GM12878 (cell line): ENCODE measurements around the gene ADAMTS2. TPM values are rescaled to one million over a fixed set of nuclear protein-coding genes. Genes with fewer than 3 reads are reported as not detected.

Experiments used
- ATAC-seq: fragments of 200-7000 bp; cut with Tn5 transposase; 3 replicates; pipeline ENCODE4 v1.9.1; 2020; ENCODE audit warnings: mild to moderate bottlenecking, moderate library complexity
- BruUV-seq: library from RNA; stranded (reverse); fragments of 400-500 nt; replicated peaks from 2 replicates; lab custom pipeline; 2021; lab: Mats Ljungman, UMichigan
- CTCF ChIA-PET: fragments of 300-600 bp; sonication (Branson Sonifier 250); formaldehyde crosslinking; extraction: SDS; loops from one replicate; lab custom pipeline; 2021; ENCODE audit warnings: inconsistent platforms; lab: Yijun Ruan, JAX
- POLR2A ChIA-PET: fragments of 350-600 bp; formaldehyde crosslinking; extraction: SDS; loops from one replicate; lab custom pipeline; 2021; ENCODE audit warnings: inconsistent platforms; lab: Charles Lee
- RAD21 ChIA-PET: fragments of 300-600 bp; sonication (Branson Sonifier 250); formaldehyde crosslinking; loops from one replicate; lab custom pipeline; 2023; ENCODE audit warnings: antibody characterized with exemption; ENCODE audit not compliant: unreplicated experiment; lab: Charles Lee
- SMC1A ChIA-PET: fragments of 300-600 bp; sonication (Branson Sonifier 250); formaldehyde crosslinking; loops from one replicate; lab custom pipeline; 2023; ENCODE audit not compliant: unreplicated experiment, uncharacterized antibody; lab: Charles Lee
- DNase-seq: peaks from one replicate; pipeline ENCODE4 v3.0.0-alpha.2; 2011; ENCODE audit warnings: low read depth, low spot score
- FAIRE-seq: peaks from 3 replicates; lab custom pipeline; 2011; peaks lifted over from hg19 to GRCh38; lab: Jason Lieb, UNC
- H2AFZ ChIP-seq: 2 replicates; pipeline ENCODE4 v1.6.0; 2011; ENCODE audit warnings: low read depth, low read length, control low read depth; ENCODE audit not compliant: control insufficient read depth
- H3K27ac ChIP-seq: 2 replicates; pipeline ENCODE4 v1.5.1; 2011; ENCODE audit warnings: control low read depth; ENCODE audit not compliant: control insufficient read depth, insufficient read depth
- H3K27me3 ChIP-seq, 2 experiments: replicated peaks in 1 of 2; 2 replicates each; pipeline versions ENCODE4 v1.6.0 to v1.6.1; 2011; ENCODE audit warnings: low read length in 1 of 2; ENCODE audit not compliant: control insufficient read depth in 2 of 2, insufficient read depth in 2 of 2
- H3K36me3 ChIP-seq, 2 experiments: 2 replicates each; pipeline ENCODE4 v1.5.1; 2011; ENCODE audit warnings: low read length in 1 of 2; ENCODE audit not compliant: control insufficient read depth in 2 of 2, insufficient read depth in 2 of 2
- H3K4me1 ChIP-seq: 2 replicates; pipeline ENCODE4 v1.6.1; 2011; ENCODE audit warnings: mild to moderate bottlenecking, low read length, moderate library complexity, mixed read lengths; ENCODE audit not compliant: control insufficient read depth, insufficient read depth
- H3K4me2 ChIP-seq: 2 replicates; pipeline ENCODE4 v1.6.0; 2011; ENCODE audit warnings: control low read depth; ENCODE audit not compliant: control insufficient read depth, insufficient read depth
- H3K4me3 ChIP-seq: fragments of 200-600 bp; sonication (generic); 2 replicates; pipeline ENCODE4 v1.5.1; 2016
- H3K79me2 ChIP-seq: 2 replicates; pipeline ENCODE4 v1.6.0; 2011; ENCODE audit warnings: low read length; ENCODE audit not compliant: control insufficient read depth, insufficient read depth
- H3K9ac ChIP-seq: 2 replicates; pipeline ENCODE4 v1.8.0; 2011; ENCODE audit warnings: low read length, control low read depth, mixed read lengths; ENCODE audit not compliant: control insufficient read depth, insufficient read depth
- H3K9me3 ChIP-seq: replicated peaks from 3 replicates; pipeline ENCODE4 v1.5.1; 2011; ENCODE audit warnings: mild to moderate bottlenecking, low read length; ENCODE audit not compliant: control insufficient read depth, insufficient read depth
- H4K20me1 ChIP-seq: 2 replicates; pipeline ENCODE4 v1.6.0; 2011; ENCODE audit not compliant: control insufficient read depth, insufficient read depth
- CHD4 ChIP-seq: fragments of 200-600 bp; sonication (generic); IDR thresholded peaks from 2 replicates; pipeline ENCODE4 v1.6.1; 2016; ENCODE audit warnings: mild to moderate bottlenecking
- GATAD2B ChIP-seq: fragments of 450-650 bp; conservative IDR thresholded peaks from 2 replicates; pipeline ENCODE4 v1.6.1; 2017; ENCODE audit warnings: low read depth, mild to moderate bottlenecking, moderate library complexity
- KLF5 ChIP-seq: fragments of 450-650 bp; IDR thresholded peaks from 2 replicates; pipeline ENCODE4 v1.6.1; 2014; ENCODE audit warnings: mild to moderate bottlenecking; ENCODE audit not compliant: partially characterized antibody
- NFIC ChIP-seq: IDR thresholded peaks from 2 replicates; pipeline ENCODE4 v1.6.1; 2012; ENCODE audit warnings: low read depth, mild to moderate bottlenecking, inconsistent platforms, low read length, moderate library complexity
- NFYB ChIP-seq: IDR thresholded peaks from 2 replicates; pipeline ENCODE4 v1.6.1; 2011; ENCODE audit warnings: low read depth, mild to moderate bottlenecking, low read length, improper control_type of control experiment, moderate library complexity; ENCODE audit not compliant: insufficient read depth
- ZNF217 ChIP-seq: fragments of 450-650 bp; IDR thresholded peaks from 2 replicates; pipeline ENCODE4 v1.6.1; 2017; ENCODE audit warnings: antibody characterized with exemption, mild to moderate bottlenecking
- ZNF384 ChIP-seq: IDR thresholded peaks from 2 replicates; pipeline ENCODE4 v1.6.1; 2012; ENCODE audit warnings: low read depth, mild to moderate bottlenecking, low read length, improper control_type of control experiment, borderline replicate concordance
- ZZZ3 ChIP-seq: IDR thresholded peaks from 2 replicates; pipeline ENCODE4 v1.6.1; 2011; ENCODE audit warnings: low read depth; ENCODE audit not compliant: control insufficient read depth, insufficient read length
- WGBS: methylation state at CpG from one replicate; pipeline ENCODE4 v1.1.6; 2016; ENCODE audit warnings: low lambda C conversion rate; ENCODE audit not compliant: insufficient replicate concordance, insufficient coverage; ENCODE audit errors: missing lambda C conversion rate; 5-methylcytosine and 5-hydroxymethylcytosine counted together
- in situ Hi-C: fragments of 300-500 bp; cut with MboI; formaldehyde crosslinking; loops from 9 replicates; pipeline ENCODE4 v1.14.3; 2018; ENCODE audit warnings: mixed read lengths
- intact Hi-C: fragments of 100-400 bp; cut with micrococcal nuclease; formaldehyde crosslinking; loops from one replicate; pipeline ENCODE4 v1.14.2; 2022; ENCODE audit not compliant: unreplicated experiment
- polyA plus RNA-seq, 11 experiments: library from polyadenylated mRNA; depleted of rRNA in 4 of 11; unstranded in 6 of 11; stranded (reverse) in 5 of 11; fragments of >200 nt; fragmentation: Nextera tagmentation in 4 of 11; fragmentation: Illumina TruSeq in 1 of 11; extraction: Ambion mirVana in 4 of 11; extraction: Trizol in 1 of 11; gene quantifications; 1 replicate in 1 of 11; 2 replicates in 10 of 11; pipeline versions ENCODE4 v1.2.1 to v1.2.3, GENCODE V29; 2011 to 2016; ENCODE audit warnings: inconsistent platforms in 2 of 11, missing spikeins in 2 of 11, low read depth in 1 of 11
- total RNA-seq, 4 experiments: library from RNA; depleted of rRNA in 3 of 4; stranded (reverse); fragments of >200 nt in 3 of 4; fragmentation: Illumina TruSeq in 1 of 4; extraction: Trizol in 1 of 4; gene quantifications; 2 replicates each; pipeline versions ENCODE4 v1.2.1 to v1.2.3, GENCODE V29; 2013 to 2021

Gene ADAMTS2
- total and polyA plus RNA-seq, 10 of the 15 experiments (the other 5 are each of a cell fraction or from before 2014, with no cell fraction given): 0.03 to 0.05 TPM; not detected in 8

GRCh38 chr5:179180921-179181645, 164.2 kb downstream of the ADAMTS2 start:
- H2AFZ ChIP-seq: no peak overlapping the region
- H3K9me3 ChIP-seq: no peaks in the 10 kb centered on the region; the same call in 1 of the 3 replicates
- in situ Hi-C loops: no loop called here
- no peaks in the 10 kb centered on the region for H3K79me2 ChIP-seq
- no peaks in the 10 kb centered on the region for H3K36me3 ChIP-seq
- ChIA-PET SMC1A (no interaction called here), POLR2A (no interaction called here), RAD21 (no interaction called here), CTCF (no interaction called here)
- WGBS: 34% methylated on average over 16 of the region's 16 CpGs
- no TSS peak for BruUV-seq
- no peaks in the 10 kb centered on the region for H4K20me1 ChIP-seq
- no peaks in the 10 kb centered on the region for H3K27me3 ChIP-seq
- no peak for DNase-seq
- no peaks in the 10 kb centered on the region for H3K4me1 ChIP-seq
- H3K27ac ChIP-seq: no peak overlapping the region
- intact Hi-C loops: no loop called here
- ATAC-seq: no peak
- no peak overlapping the region for H3K4me3 ChIP-seq
- no peak overlapping the region for H3K9ac ChIP-seq
- H3K4me2 ChIP-seq: no peak overlapping the region
- TF ChIP-seq GATAD2B (no peak), KLF5 (no peak), ZNF217 (no peak), ZNF384 (no peak), NFYB (no peak), CHD4 (no peak), ZZZ3 (no peak), NFIC (no peak)
- FAIRE-seq: no peak
